Skin epidermis (tissue), 12 donors: Measurements from ENCODE around the gene COQ4.
A peak's percentile ranks its signal among the peaks of the same experiment; 100 is the strongest.
"Not testable (repeated sequence)": the region's sequence is repeated elsewhere in the genome, so short reads cannot be mapped to it uniquely, and the experiment has no call there.

Source experiments
- H3K27ac ChIP-seq, 21 experiments: fragments of 200-600 bp; sonication (generic) in 11 of 21; one replicate each; pipeline ENCODE4 v1.5.0; 2020; ENCODE audit warnings: mild to moderate bottlenecking in 3 of 21, inconsistent platforms in 2 of 21, moderate library complexity in 2 of 21
- H3K4me3 ChIP-seq, 7 experiments: fragments of 200-600 bp; sonication (generic) in 2 of 7; one replicate each; pipeline ENCODE4 v1.5.0; 2020; ENCODE audit warnings: inconsistent platforms in 2 of 7, mild to moderate bottlenecking in 2 of 7, moderate library complexity in 1 of 7

COQ4 gene

DNA sequence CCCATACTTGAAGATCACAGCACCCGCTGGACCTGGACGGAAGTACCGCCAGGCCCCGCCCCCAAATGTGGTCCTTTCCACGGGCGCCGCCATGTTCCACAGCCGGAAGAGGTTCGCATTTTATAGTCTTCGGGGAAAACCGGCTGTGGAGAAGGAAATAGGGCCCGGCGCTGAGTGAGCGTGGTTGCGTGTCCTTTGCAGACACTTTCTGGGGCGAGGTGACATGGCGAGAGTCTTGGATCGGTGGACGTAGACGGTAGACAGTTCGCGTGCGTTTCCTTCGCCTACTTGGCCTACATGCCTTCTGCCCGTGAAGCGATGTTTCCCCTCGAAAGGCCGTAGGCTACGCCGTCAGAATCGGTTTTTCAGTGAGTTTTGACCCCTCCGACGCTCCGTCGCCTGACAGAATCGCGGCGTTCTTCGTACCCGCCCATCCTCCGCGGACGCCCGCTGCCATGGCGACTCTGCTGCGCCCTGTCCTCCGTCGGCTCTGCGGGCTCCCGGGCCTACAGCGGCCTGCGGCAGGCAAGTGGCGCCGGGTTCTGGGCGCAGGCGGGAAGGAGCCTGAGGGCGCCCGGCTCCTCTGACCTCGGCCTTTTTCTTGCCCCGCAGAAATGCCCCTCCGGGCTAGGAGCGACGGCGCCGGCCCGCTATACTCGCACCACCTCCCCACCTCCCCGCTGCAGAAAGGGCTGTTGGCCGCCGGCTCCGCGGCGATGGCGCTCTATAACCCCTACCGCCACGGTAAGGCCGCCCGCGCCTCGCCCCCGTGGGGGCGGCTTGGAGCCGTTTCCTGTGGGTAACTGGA lies at the start of gene COQ4, which contains the start of gene TRUB2:
COQ4 (plus strand) TSS at position 436 of the 808 bp plus-strand sequence; CDS start at position 456, 20 bp downstream.
TRUB2 (minus strand) TSS at position 44 of the 808 bp plus-strand sequence; CDS start at position 5, 39 bp downstream.
- Histone ChIP-seq H3K4me3 (peak within 1 kb of the TSS; percentile 72 to 98 (median 87)), H3K27ac (peak within 1 kb of the TSS; percentile 31 to 98 (median 91))

DNA sequence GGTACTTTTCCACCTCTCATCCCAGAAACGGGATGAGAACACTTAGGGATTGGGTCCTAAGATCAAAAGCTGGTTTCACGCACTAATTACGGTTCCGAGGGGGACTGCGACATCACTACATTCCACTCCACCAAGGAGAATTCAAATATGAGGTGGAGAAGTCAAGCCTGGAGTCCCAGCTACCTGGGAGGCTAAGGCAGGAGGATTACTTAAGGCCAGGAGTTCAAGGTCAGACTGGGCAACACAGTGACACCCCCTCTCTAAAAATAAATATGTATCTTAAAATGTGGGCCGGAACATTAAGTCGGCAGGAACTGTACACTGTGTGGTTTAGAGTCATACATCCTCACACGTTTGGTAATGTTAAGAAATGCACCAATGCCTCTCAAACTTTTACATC lies 48.4 kb upstream of the COQ4 start:
- H3K4me3 ChIP-seq: peak overlapping the region in 2 of 7 experiments; percentile 89 to 93

DNA sequence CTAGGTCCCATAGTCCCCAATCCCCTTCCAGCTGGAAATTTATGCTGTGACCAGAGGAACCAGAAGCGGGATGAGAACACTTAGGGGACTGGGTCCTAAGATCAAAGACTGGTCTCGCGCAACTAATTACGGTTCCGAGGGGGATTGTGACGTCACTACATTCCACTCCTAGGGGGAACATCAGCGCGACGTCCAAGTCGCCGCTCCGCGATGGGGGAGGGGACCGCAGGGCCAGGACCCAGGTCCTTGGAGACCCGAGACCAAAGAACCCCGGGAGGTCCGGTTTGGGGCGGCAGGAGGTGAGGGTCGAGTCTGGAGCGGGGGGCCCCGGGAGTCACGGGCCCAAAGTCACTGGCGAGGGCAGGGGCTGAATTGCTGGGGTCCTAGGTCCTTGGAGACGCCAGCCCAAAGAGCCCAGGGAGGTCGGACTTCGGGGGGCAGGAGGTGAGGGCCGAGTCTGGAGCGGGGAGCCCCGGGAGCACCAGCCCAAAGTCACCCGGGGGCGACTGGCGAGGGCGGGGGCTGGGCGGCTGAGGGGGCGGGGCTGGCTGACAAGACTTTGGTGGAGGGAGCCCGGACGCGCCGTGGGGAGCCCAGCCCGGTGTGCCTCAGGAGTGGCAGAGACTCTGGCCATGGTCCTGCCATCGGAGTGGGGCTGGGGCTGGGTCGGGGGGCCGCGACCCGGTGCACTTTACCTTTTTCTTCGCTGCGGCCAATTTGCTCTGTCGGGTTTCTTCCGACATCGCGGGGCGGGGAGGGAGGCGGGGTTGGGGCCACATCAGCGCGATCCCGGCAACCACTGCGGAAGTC lies 47.2 kb upstream of the COQ4 start, which contains the start of gene GOLGA2:
GOLGA2 (minus strand) TSS at position 810 of the 810 bp plus-strand sequence; CDS start at position 779, 31 bp downstream.
- Histone ChIP-seq H3K4me3 (peak within 1 kb of the TSS; percentile 58 to 93 (median 89)), H3K27ac (peak within 1 kb of the TSS; percentile 80 to 99 (median 95))

More for the DNA sequence above, 48.4 kb upstream of the COQ4 start:
- peak overlapping the region in 7 of 21 experiments; percentile 10 to 99 (median 95) for H3K27ac ChIP-seq

DNA sequence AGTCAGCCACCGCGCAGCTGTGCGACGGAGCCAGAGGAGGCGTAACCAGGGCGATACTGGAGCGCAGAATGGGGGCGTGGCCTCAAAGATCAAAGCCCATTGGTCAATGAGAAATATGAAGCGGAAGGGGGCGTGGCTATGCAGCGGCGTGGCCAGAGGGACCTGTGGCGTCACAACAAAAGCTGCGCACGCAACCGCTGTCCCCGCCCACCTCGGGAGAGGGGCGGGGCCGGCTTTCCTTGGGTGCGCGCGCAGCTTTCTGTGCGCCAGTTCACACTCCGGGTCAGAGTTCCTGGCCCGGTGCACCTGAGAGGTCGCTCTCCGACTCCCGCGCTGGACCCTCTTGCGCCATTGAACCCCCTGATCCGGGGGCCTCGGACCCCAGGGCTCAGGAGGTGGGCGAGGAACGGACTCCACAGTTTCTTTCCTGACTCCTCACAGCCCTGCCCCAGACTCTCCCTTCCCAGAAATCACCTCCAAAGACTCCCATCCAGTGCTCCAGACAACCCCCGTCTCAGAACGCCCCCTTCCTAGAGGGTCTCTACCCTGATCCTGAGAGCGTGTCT lies 46.5 kb upstream of the COQ4 start, which contains the start of gene SWI5:
SWI5 (plus strand) TSS at position 269 of the 566 bp plus-strand sequence.
- peak within 1 kb of the TSS; percentile 80 to 99 (median 95) for H3K27ac ChIP-seq

DNA sequence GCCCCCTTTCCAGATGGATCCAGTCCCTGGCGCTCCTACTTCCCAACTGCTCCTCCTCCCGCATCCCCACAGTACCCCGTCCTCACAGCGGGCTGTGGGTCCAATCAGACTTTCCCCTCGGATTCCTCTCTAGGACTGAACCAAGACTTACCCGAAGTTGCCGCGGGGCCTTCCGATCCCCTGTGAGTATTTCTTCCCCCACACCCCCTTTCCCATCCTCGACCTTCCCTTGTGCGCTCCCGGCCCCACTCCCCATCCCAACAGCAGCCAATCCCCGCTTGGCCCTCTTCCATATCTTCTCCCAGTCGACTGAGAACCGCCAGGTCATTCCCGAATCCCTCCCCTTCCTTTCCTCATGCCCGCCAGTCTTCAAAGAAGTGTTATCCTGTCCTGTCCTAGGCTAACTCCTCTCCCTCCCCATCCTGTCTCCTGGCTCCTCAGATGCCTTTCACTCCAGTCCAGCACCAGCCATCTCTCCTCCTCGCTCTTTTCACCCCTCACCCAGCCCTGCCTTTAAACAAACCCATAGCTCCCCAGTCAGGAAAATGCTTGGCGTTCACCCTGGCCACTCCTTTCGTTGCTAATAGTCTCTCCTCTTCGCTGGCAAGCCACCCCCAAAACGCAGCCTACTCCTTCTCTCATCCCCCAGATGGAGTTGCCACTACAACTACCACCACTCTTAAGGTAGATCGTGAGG lies 45.9 kb upstream of the COQ4 start:
- Histone ChIP-seq H3K27ac (peak overlapping the region; percentile 35 to 98 (median 89)), H3K4me3 (peak overlapping the region; percentile 52 to 93 (median 89))

More for the DNA sequence above, 46.5 kb upstream of the COQ4 start, which contains the start of gene SWI5:
- peak within 1 kb of the TSS; percentile 58 to 93 (median 89) for H3K4me3 ChIP-seq

DNA sequence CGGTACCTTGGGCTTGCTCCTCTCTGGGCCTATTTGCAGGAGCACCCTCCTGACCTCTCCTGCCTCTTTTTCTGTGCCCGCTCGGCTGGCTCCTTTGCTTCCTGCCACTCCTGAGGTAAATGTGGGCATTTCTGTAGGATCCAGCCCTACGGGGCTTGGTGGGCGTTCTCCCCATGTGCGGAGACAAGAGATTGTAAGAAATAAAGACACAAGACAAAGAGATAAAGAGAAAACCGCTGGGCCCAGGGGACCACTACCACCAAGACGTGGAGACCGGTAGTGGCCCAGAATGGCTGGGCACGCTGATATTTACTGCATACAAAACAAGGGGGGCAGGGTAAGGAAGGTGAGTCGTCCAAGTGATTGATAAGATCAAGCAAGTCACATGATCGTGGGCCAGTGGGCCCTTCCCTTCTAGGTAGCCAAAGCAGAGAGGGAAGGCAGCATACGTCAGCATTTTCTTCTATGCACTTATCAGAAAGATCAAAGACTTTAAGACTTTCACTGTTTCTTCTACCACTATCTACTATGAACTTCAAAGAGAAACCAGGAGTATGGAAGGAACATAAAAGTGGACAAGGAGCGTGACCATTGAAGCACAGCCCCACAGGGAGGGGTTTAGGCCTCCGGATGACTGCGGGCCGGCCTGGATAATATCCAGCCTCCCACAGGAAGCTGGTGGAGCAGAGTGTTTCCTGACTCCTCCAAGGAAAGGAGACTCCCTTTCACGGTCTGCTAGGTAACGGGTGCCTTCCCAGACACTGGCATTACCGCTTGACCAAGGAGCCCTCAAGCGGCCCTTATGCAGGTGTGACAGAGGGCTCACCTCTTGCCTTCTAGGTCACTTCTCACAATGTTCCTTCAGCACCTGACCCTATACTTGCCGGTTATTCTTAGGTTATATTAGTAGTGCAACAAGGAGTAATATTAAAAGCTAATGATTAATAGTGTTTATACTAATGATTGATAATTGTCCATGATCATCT lies 43.3 kb upstream of the COQ4 start:
- not testable (repeated sequence) for H3K4me3 ChIP-seq, H3K27ac ChIP-seq

DNA sequence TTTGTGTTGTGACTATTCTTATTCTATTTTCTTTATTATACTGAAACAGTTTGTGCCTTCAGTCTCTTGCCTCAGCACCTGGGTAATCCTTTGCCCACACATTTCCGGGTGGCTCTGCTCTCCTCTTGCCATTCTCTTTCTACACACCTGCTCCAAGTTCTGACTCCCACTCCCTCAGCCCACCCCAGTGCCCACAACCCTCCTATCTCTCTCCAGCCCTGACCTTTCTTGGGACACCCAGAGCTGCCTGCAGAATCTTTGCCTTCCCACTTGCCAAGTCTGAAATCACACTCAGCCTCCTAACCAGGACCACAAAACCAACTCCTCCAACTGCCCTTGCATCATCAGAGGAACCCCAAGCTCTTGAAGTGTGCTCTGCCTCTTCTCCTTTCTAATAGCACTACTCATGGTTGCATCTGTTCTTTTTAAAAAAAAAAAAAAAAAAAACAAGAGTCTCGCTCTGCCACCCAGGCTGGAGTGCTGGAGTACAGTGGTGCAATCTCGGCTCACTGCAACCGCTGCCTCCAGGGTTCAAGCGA lies 42.5 kb upstream of the COQ4 start:
- Histone ChIP-seq H3K4me3 (no peak overlapping the region), H3K27ac (no peak overlapping the region)

DNA sequence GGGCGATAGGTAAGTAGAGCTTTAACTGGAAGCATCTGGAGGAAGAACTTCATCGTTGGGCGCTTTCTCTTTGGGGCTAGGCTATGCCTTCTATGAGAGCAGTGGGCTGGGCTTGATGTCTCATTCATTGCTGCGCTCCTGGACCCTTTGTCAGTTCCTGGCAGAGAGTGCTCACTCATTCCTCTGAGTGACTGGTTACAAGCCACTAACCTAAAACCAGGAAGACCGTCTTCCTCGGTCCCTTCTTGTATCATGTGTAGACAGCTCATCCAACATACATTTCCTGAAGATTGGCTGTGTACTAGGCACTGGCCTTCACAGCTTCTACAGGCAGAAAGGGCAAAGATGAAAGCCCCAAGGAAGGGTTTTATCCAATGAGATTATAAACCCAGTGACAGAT lies 40.1 kb upstream of the COQ4 start:
- H3K27ac ChIP-seq: no peak overlapping the region
- H3K4me3 ChIP-seq: no peak overlapping the region

DNA sequence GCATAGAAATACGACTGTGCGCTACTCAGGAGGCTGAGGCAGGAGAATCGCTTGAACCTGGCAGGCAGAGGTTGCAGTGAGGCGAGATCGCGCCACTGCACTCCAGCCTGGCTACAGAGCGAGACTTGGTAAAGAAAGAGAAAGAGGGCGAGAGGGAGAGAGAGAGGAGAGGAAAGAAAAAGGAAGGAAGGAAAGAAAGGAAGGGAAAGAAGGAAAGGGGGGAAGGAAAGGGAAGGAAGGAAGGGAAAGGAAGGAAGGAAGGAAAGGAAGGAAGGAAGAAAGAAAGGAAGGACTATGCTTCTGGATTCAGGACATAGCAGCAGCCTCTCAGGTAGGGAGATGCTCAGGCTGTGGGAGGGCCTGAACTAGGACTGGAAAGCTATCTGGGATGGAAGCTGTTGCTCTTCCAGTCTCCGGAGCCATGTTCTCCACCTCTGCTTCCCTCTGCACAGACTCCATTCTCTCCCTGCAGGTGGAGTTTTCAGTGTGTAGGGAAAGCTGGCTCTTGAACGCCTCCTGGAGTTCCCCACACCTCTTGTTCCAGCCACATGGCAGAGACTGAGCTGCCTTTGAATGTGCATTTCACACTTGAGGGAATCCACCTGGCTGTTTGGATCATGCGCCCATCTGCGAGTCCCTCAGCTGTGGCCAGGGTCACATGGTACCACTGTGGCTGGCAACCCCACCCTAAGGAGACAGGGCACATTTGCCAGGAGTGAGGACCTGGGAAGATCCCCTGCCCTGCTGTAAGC lies 37.4 kb upstream of the COQ4 start:
- no peak overlapping the region for H3K4me3 ChIP-seq
- H3K27ac ChIP-seq: no peak overlapping the region

DNA sequence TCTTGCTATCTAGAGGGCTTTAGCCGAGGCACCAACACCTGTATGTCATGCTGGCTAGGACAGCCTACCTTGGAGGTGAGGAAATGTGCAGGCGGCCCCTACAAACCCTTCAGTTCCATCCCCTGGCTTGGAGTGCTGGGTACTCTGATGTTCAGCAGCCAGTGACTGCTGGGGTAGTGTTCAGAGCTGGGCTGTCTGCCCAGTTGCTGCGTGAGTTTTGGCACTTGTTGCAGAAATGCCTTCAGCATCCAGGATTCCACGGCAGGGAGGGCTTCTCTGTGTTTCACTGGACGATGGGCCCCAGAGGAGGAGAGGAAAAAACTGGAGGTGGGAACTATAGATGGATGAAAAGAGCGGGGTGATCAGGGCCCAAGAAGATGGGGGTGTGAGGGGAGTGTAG lies 36.2 kb upstream of the COQ4 start:
- no peak overlapping the region for H3K4me3 ChIP-seq
- H3K27ac ChIP-seq: no peak overlapping the region

DNA sequence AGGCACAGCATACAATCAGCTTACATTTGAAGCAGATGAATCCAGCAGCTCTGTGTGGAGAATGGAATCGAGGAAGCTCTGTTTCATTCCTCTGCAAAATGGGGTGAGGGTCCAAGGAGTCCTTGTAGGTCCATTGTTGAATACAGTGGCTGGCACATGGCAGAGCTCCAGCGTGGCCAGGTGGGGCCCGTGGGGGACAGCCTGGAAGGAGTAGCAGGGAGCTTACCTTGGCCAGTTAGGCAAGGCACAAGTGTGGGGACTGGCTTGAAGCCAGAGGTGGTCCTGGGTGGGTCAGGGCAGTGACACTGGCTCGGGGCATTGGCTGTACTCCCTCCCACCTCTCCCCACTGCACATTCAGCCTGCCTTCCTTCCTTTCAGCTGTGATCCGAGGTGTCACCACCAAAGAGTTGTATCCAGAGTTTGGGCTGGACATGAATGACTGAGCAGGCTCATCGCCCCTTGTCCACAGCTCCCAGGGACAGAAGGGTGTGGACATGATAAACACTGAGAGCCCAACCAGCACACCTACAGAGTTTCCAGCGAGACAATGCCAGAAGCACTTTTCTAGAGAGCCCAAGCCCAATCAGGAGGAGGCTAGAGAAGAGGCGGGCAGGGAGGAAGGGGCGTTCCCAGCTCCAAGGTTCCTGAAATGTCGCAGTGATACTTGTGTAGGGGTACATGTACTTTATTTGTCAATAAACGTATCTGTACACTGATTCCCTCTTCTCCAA lies 34.2 kb upstream of the COQ4 start:
- H3K27ac ChIP-seq: no peak overlapping the region
- H3K4me3 ChIP-seq: no peak overlapping the region

DNA sequence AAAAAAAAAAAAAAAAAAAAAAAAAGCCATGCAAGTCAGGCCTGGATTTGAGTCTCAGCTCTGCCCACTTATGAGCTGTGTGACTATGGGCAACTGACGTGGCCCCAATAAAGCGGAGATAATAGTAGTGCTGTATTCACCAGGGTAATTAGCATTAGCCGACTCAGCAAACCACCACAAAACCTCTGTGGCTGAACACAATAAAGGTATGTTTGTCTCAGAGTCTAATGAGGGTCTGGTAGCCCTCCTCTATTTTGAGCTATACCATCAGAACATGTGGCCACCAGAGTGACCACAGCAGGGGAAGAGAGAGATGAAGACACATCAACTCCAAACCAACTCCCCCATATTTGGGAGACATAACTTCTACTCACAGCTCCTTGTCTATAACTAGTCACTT lies 30.6 kb upstream of the COQ4 start:
- no peak overlapping the region for H3K27ac ChIP-seq
- no peak overlapping the region for H3K4me3 ChIP-seq

DNA sequence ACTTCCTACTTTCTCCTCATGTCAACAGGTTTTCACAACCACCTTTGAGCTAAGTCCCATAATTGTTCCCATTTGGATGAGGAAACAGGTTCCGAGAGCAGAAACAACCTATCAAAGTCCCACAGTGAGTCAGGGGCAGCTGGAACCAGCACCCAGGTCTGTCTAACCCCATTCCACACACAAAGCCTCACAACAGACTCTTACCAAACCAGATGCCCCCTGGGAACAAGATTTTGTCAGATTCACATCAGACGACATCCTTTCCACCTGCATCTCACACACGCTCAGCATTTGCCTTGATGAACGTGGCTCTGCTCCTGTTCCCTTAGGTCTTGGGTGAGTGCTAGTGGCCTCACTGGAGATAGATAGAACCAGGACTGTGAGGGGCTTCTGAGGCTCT lies 29.5 kb upstream of the COQ4 start:
- Histone ChIP-seq H3K27ac (no peak overlapping the region), H3K4me3 (no peak overlapping the region)

DNA sequence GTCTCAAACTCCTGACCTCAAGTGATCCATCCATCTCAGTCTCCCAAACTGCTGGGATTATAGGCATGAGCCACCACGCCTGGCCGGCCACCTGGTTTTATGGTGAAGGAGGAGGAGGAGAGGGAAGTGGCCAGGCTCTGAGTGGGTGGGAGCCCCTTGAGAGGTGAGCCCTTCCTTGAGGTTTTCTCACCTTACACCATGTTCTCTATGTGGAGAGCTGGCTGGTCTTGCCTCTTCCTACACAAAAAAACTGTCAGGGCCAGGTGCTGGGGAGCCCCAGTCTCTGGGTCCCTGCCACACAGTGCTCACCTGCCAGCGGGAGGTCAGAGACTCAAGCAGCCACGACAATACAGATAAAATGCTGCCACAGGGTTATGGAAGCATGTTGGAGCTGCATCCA lies 28.5 kb upstream of the COQ4 start:
- H3K27ac ChIP-seq: no peak overlapping the region
- no peak overlapping the region for H3K4me3 ChIP-seq

DNA sequence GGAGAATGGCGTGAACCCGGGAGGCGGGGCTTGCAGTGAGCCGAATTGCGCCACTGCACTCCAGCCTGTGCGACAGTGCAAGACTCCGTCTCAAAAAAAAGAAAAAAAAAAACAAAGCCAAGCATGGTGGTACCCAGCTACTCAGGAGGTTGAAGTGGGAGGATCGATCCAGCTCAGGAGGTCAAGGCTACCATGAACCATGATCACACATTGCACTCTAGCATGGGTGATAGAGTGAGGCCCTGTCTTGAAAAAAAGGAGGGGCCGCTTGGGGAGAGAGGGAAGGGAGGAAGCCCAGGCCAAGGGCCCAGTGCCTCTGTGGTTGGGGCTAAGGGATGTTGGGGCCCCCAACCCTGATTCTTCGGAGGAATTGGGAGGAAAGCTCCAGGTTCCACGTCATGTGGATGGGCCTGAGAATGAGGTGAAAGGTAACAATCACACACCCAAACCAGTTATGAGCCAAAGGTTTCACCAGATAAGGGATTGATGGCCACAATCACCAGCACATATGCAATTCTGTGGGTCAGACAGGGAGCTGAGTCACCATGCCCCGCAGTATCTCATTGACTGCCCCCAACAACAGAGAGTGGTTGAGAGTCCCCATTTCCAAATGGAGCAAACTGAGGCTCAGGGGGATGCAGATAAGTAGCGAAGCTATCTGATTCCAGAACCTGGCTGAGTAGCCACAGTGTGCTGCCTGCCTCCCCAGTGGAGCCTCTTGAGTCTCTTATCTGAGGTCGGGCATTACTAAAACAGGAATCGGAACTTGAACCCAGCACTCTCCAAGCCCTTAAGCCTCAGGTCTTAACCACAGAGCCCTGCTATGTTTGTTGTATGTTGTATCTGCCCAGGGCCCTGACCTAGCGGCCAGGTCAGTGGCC lies 26.1 kb upstream of the COQ4 start:
- Histone ChIP-seq H3K27ac (peak overlapping the region in 7 of 21 experiments; percentile 4 to 42 (median 14)), H3K4me3 (no peak overlapping the region)
